ENCODE measurements around the gene PSME3IP1.
"Not testable (repeated sequence)": the region's sequence is repeated elsewhere in the genome, so short reads cannot be mapped to it uniquely, and the experiment has no call there.

PSME3IP1 gene

DNA sequence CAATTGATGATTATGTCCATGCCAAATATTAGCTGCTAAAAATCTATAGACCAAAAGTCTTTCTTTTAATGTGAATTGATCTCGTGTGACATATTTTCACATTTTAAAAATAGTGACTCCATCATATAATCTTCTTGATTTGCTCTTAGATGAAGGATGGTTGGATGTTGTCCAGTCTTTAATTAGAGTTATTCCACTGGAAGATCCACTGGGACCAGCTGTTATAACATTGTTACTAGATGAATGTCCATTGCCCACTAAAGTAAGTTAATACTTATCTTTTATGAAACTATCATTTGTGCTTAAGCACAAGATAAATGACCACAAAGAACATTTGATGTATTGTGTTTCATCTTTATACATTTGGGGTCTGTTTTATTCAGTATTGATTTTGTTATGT lies 23.1 kb upstream of the PSME3IP1 start:
- Mint-ChIP-seq H3K9me3 (no peaks in the 10 kb centered on the region), H3K4me1 (ENCODE audit: low read depth) (no peaks in the 10 kb centered on the region), H3K27me3 (no peaks in the 10 kb centered on the region), H3K4me3 (no peak overlapping the region), H3K36me3 (ENCODE audit: low read depth) (peaks cover 59% of the 10 kb centered on the region), H3K27ac (no peak overlapping the region)

- Mint-ChIP-seq H3K4me3 (no peak overlapping the region), H3K4me1 (ENCODE audit: low read depth) (no peaks in the 10 kb centered on the region), H3K36me3 (ENCODE audit: low read depth) (peaks cover 34% of the 10 kb centered on the region), H3K27me3 (no peaks in the 10 kb centered on the region), H3K27ac (no peak overlapping the region), H3K9me3 (no peaks in the 10 kb centered on the region)
Measured at GRCh38 chr16:57204675-57205074, 18.8 kb upstream of the PSME3IP1 start.

DNA sequence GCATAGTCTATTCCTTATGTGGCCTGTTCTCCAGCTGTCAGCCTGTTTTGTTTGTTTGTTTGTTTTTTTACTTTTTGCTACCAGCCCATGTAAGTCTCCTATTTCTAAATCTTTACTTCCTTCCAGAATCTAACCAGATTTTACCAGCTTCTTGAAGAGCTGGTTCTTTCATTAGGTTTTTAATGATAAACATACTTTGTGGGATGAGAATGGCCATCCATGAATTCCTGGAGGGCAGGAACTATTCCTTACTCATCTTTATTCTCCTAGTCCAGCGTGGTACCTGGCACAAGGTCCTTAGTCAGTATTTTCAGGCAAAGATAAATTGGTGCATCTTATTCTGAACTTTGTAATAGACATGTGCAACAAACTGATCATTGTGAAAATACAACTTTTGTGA lies 17.6 kb upstream of the PSME3IP1 start:
- Mint-ChIP-seq H3K36me3 (ENCODE audit: low read depth) (peaks cover 28% of the 10 kb centered on the region), H3K9me3 (no peaks in the 10 kb centered on the region), H3K4me1 (ENCODE audit: low read depth) (no peaks in the 10 kb centered on the region), H3K27ac (peak overlapping the region; percentile 21), H3K27me3 (no peaks in the 10 kb centered on the region), H3K4me3 (no peak overlapping the region)

DNA sequence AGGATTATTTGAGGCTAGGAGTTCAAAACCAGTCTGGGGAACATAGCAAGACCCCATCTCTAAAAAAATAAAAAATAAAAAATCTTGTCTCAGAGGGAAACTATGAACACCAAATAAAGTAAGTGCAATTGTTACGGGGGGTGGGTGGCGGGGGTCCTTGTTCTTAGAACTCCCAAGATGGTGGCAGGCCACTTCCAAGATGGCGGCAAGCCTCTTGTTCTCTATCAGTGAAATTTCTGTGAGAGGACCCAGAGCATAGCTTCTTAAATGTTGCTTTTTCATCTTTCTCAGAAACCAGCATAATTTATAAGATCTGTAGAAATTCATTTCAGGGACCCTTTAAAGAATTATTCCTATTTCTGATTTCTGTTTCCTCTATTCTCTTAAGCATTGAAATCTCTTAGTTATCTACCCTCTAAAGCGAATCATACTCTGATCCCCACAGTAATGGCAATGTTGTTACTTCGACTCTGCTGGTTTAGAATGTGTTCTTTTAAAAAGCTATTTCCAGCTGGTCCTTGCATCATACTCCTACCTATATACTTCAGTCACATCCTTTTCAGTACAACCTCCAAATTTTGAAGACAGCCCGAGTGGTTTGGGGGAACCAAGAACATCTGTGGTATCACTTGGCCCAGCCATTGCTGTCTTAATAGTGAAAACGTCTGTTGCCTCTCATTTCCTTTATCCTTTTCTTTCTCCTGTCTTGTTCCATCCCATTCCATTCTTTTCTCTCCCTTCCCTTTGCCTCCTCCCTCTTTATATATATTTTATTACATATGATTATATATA lies 16.5 kb upstream of the PSME3IP1 start:
- Mint-ChIP-seq H3K27ac (peak overlapping the region; percentile 17), H3K4me3 (no peak overlapping the region), H3K9me3 (no peaks in the 10 kb centered on the region), H3K36me3 (ENCODE audit: low read depth) (peaks cover 21% of the 10 kb centered on the region), H3K27me3 (no peaks in the 10 kb centered on the region), H3K4me1 (ENCODE audit: low read depth) (no peaks in the 10 kb centered on the region)

DNA sequence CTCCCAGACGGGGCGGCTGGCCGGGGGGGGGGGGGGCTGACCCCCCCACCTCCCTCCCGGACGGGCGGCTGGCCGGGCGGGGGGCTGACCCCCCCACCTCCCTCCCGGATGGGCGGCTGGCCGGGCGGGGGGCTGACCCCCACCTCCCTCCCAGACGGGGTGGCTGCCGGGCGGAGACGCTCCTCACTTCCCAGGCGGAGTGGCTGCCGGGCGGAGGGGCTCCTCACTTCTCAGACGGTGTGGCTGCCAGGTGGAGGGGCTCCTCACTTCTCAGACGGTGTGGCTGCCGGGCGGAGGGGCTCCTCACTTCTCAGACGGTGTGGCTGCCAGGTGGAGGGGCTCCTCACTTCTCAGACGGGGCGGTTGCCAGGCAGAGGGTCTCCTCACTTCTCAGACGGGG lies 15.1 kb upstream of the PSME3IP1 start:
- H3K27me3 Mint-ChIP-seq; H3K9me3 Mint-ChIP-seq; H3K27ac Mint-ChIP-seq; H3K4me1 Mint-ChIP-seq (ENCODE audit: low read depth); H3K4me3 Mint-ChIP-seq: not testable (repeated sequence)
- H3K36me3 Mint-ChIP-seq (ENCODE audit: low read depth) = peaks cover 26% of the 10 kb centered on the region

GRCh38 chr16:57200321-57200720 lies 14.5 kb upstream of the PSME3IP1 start:
- H3K4me3 Mint-ChIP-seq; H3K4me1 Mint-ChIP-seq (ENCODE audit: low read depth); H3K9me3 Mint-ChIP-seq; H3K27ac Mint-ChIP-seq; H3K27me3 Mint-ChIP-seq: not testable (repeated sequence)
- peaks cover 22% of the 10 kb centered on the region for H3K36me3 Mint-ChIP-seq (ENCODE audit: low read depth)

DNA sequence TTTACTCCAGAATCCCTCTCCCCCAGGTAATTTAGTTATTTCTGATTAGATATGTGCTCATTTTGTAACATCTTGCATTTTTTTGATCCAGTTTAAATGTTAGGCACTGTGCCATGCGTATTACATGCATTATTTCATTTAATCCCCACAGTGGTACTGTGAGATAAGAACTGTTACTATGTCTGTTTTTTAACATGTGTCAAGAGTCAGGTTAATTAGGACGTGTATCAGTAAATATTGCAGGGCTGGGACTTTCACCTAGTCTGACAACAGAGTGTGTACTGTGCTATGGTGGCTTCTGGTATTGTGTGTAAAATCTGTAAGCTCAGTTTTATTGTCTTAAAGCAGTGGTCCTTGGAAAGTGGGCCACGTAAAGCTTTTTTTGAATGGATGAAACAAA lies 10.9 kb upstream of the PSME3IP1 start:
- Mint-ChIP-seq H3K4me1 (ENCODE audit: low read depth) (peaks cover 17% of the 10 kb centered on the region), H3K27ac (no peak overlapping the region), H3K27me3 (no peaks in the 10 kb centered on the region), H3K4me3 (no peak overlapping the region), H3K36me3 (ENCODE audit: low read depth) (peaks cover 7% of the 10 kb centered on the region), H3K9me3 (no peaks in the 10 kb centered on the region)

- no peaks in the 10 kb centered on the region for H3K27me3 Mint-ChIP-seq
Measured at GRCh38 chr16:57196286-57196685, 10.4 kb upstream of the PSME3IP1 start.

GRCh38 chr16:57194512-57194911 lies 8.7 kb upstream of the PSME3IP1 start:
- Mint-ChIP-seq H3K4me3 (no peak overlapping the region), H3K4me1 (ENCODE audit: low read depth) (peaks cover 26% of the 10 kb centered on the region), H3K27ac (no peak overlapping the region), H3K27me3 (no peaks in the 10 kb centered on the region), H3K36me3 (ENCODE audit: low read depth) (peaks cover 11% of the 10 kb centered on the region), H3K9me3 (no peaks in the 10 kb centered on the region)

More at GRCh38 chr16:57196286-57196685, 10.4 kb upstream of the PSME3IP1 start:
- Mint-ChIP-seq H3K36me3 (ENCODE audit: low read depth) (peaks cover 7% of the 10 kb centered on the region), H3K9me3 (no peaks in the 10 kb centered on the region), H3K27ac (no peak overlapping the region), H3K4me1 (ENCODE audit: low read depth) (peaks cover 20% of the 10 kb centered on the region), H3K4me3 (no peak overlapping the region)

DNA sequence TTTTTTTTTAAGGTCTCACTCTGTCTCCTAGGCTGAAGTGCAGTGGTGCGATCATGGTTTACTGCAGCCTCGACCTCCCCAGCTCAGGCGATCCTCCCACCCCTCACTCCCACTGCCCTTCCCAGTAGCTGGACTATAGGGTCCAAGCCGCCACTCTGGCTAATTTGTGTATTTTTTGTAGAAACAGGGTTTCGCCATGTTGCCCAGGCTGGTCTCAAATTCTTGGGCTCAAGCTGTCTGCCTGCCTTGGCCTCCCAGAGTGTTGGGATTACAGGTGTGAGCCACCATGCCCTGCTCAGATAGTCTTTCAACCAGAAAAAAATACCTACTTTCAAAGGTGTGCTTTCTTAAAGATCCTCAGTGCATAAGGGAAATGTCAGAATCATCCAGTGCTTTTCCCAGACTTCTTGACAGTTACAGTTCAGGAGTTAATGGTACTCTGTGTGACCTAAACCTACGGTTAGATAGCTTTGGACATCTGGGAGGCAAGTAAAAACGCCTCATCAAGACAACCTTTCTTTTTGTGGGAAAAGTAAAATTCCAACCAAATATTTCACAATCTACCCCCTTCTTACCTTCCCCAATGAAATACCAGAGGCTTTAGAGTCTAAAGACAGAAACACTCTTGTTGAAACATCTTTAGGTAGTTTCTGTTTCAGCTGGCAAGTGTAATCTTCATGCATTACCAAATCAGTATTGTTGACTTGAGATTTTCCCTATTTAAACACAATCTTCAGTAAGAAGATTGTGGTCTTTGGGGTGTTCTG lies 7.1 kb upstream of the PSME3IP1 start:
- no peak overlapping the region for H3K4me3 Mint-ChIP-seq
- no peaks in the 10 kb centered on the region for H3K27me3 Mint-ChIP-seq
- peaks cover 14% of the 10 kb centered on the region for H3K36me3 Mint-ChIP-seq (ENCODE audit: low read depth)
- no peaks in the 10 kb centered on the region for H3K9me3 Mint-ChIP-seq
- H3K27ac Mint-ChIP-seq = no peak overlapping the region
- peaks cover 39% of the 10 kb centered on the region for H3K4me1 Mint-ChIP-seq (ENCODE audit: low read depth)

DNA sequence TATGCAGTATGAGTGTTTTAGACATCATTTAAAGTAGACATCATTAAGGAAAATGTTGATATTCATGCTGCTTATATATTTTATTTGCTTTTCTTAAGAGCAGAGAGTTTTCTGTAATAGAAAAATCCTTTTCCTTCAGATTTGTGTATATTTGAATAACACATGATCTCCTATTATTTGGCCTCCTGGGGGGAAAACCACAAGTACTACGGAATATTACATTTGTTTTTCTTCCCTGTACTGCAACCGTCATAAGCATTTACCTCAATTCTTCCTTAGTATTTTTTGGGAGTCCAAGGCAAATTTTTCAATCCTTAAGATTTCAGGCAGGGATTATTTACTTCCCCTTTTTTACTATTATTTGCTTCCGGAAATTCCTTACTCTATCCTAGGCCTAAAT lies 6.3 kb upstream of the PSME3IP1 start:
- H3K36me3 Mint-ChIP-seq (ENCODE audit: low read depth) = peaks cover 13% of the 10 kb centered on the region

GRCh38 chr16:57191056-57191571 lies 5.3 kb upstream of the PSME3IP1 start:
- H3K4me3 Mint-ChIP-seq = no peak overlapping the region
- no peaks in the 10 kb centered on the region for H3K9me3 Mint-ChIP-seq
- no peaks in the 10 kb centered on the region for H3K27me3 Mint-ChIP-seq
- no peak overlapping the region for H3K27ac Mint-ChIP-seq
- peaks cover 10% of the 10 kb centered on the region for H3K36me3 Mint-ChIP-seq (ENCODE audit: low read depth)
- peaks cover 46% of the 10 kb centered on the region for H3K4me1 Mint-ChIP-seq (ENCODE audit: low read depth)

More for the DNA sequence above, 6.3 kb upstream of the PSME3IP1 start:
- Mint-ChIP-seq H3K4me3 (no peak overlapping the region), H3K9me3 (no peaks in the 10 kb centered on the region), H3K4me1 (ENCODE audit: low read depth) (peaks cover 46% of the 10 kb centered on the region), H3K27ac (no peak overlapping the region), H3K27me3 (no peaks in the 10 kb centered on the region)

- no peaks in the 10 kb centered on the region for H3K9me3 Mint-ChIP-seq
- peaks cover 48% of the 10 kb centered on the region for H3K4me1 Mint-ChIP-seq (ENCODE audit: low read depth)
- no peak overlapping the region for H3K4me3 Mint-ChIP-seq
- peaks cover 6% of the 10 kb centered on the region for H3K36me3 Mint-ChIP-seq (ENCODE audit: low read depth)
- no peaks in the 10 kb centered on the region for H3K27me3 Mint-ChIP-seq
- no peak overlapping the region for H3K27ac Mint-ChIP-seq
Measured at GRCh38 chr16:57190136-57190535, 4.3 kb upstream of the PSME3IP1 start.

GRCh38 chr16:57189527-57189926 lies 3.7 kb upstream of the PSME3IP1 start:
- H3K4me1 Mint-ChIP-seq (ENCODE audit: low read depth) = peaks cover 51% of the 10 kb centered on the region
- not testable (repeated sequence) for H3K4me3 Mint-ChIP-seq; H3K36me3 Mint-ChIP-seq (ENCODE audit: low read depth); H3K27me3 Mint-ChIP-seq; H3K9me3 Mint-ChIP-seq; H3K27ac Mint-ChIP-seq

DNA sequence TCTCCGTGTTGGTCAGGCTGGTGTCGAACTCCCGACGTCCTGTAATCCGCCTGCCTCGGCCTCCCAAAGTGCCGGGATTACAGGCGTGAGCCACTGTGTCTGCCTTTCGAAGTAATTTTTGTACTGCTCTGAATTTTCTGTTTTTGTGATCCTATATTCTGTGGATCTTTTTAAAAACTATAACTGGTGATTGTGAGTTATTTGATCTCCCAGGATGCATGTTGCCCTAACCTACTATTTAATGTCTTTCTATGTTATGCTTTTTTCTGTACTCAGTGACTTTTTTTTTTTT lies 2.8 kb upstream of the PSME3IP1 start:
- H3K27me3 Mint-ChIP-seq = no peaks in the 10 kb centered on the region
- H3K9me3 Mint-ChIP-seq = no peaks in the 10 kb centered on the region
- peaks cover 53% of the 10 kb centered on the region for H3K4me1 Mint-ChIP-seq (ENCODE audit: low read depth)
- H3K36me3 Mint-ChIP-seq (ENCODE audit: low read depth) = peaks cover 6% of the 10 kb centered on the region
- H3K27ac Mint-ChIP-seq = no peak overlapping the region
- no peak overlapping the region for H3K4me3 Mint-ChIP-seq

Data from stimulated activated naive CD8-positive, alpha-beta T cell treated with anti-CD3 and anti-CD28 coated beads, Interleukin-15, Interleukin-2, amounts not matched to agents 100 ng/mL and 50 ng/mL, for 24 hours (primary cell).